NB4 (cell line): ENCODE results near the gene SAMD10.
"Not testable (repeated sequence)": the region's sequence is repeated elsewhere in the genome, so short reads cannot be mapped to it uniquely, and the experiment has no call there.

Experiments used
- DNase-seq: peaks from one replicate; pipeline ENCODE4 v3.0.0; 2010; ENCODE audit warnings: low read depth
- H3K4me3 ChIP-seq: one replicate; pipeline ENCODE4 v1.5.1; 2011; ENCODE audit warnings: mild to moderate bottlenecking, low read depth, low read length, moderate library complexity
- CTCF ChIP-seq: IDR thresholded peaks from one replicate; pipeline ENCODE4 v1.5.1; 2012; ENCODE audit warnings: low read depth, low read length
- MAX ChIP-seq: IDR thresholded peaks from 2 replicates; pipeline ENCODE4 v1.6.1; 2011; ENCODE audit warnings: low read depth, low read length
- MYC ChIP-seq: IDR thresholded peaks from 2 replicates; pipeline ENCODE4 v1.6.1; 2011; ENCODE audit warnings: low read depth, low read length
- POLR2A ChIP-seq: IDR thresholded peaks from 2 replicates; pipeline ENCODE4 v1.6.1; 2011; ENCODE audit warnings: mild to moderate bottlenecking; ENCODE audit not compliant: insufficient read length; ENCODE audit errors: extremely low read depth

SAMD10 gene

GRCh38 chr20:64023361-64024140 is 44.1 kb upstream of the SAMD10 start:
- H3K4me3 ChIP-seq = no peak overlapping the region
- no peak for TF ChIP-seq CTCF
- no peak for TF ChIP-seq MYC
- TF ChIP-seq MAX = no peak
- TF ChIP-seq POLR2A = no peak
- DNase-seq = no peak

- TF ChIP-seq POLR2A = no peak
- no peak for TF ChIP-seq CTCF
- no peak for DNase-seq
Measured at GRCh38 chr20:64022671-64023360, 43.4 kb upstream of the SAMD10 start.

GRCh38 chr20:64021124-64021975 is 41.9 kb upstream of the SAMD10 start:
- no peak for TF ChIP-seq POLR2A
- TF ChIP-seq MYC = no peak
- no peak for TF ChIP-seq CTCF
- TF ChIP-seq MAX = no peak
- no peak overlapping the region for H3K4me3 ChIP-seq
- no peak for DNase-seq

More at GRCh38 chr20:64022671-64023360, 43.4 kb upstream of the SAMD10 start:
- H3K4me3 ChIP-seq = no peak overlapping the region

GRCh38 chr20:64015635-64016034 is 36.2 kb upstream of the SAMD10 start:
- H3K4me3 ChIP-seq = no peak overlapping the region
- TF ChIP-seq POLR2A (no peak), MYC (no peak)
- DNase-seq = no peak

GRCh38 chr20:64012385-64013154 is 33.1 kb upstream of the SAMD10 start:
- not testable (repeated sequence) for DNase-seq, H3K4me3 ChIP-seq

GRCh38 chr20:64011366-64011779 is 31.9 kb upstream of the SAMD10 start:
- TF ChIP-seq CTCF (no peak), POLR2A (no peak), MAX (no peak), MYC (no peak)

More at GRCh38 chr20:64011366-64011779, 31.9 kb upstream of the SAMD10 start:
- H3K4me3 ChIP-seq = no peak overlapping the region
- no peak for DNase-seq
